GM10266 (cell line): Measurements from ENCODE around the gene CDKL2.
A peak's percentile ranks its signal among the peaks of the same experiment; 100 is the strongest.

Experiments used
- DNase-seq: peaks from one replicate; pipeline ENCODE4 v3.0.0; 2012; ENCODE audit errors: extremely low spot score
- CTCF ChIP-seq: IDR thresholded peaks from 2 replicates; pipeline ENCODE4 v1.5.1; 2012; ENCODE audit warnings: mild to moderate bottlenecking, low read depth; ENCODE audit not compliant: control insufficient read depth, insufficient read depth; ENCODE audit errors: missing control alignments

The CDKL2 gene

GRCh38 chr4:75557696-75558095, 72.6 kb downstream of the CDKL2 start:
- no peak for TF ChIP-seq CTCF
- no peak for DNase-seq

DNA sequence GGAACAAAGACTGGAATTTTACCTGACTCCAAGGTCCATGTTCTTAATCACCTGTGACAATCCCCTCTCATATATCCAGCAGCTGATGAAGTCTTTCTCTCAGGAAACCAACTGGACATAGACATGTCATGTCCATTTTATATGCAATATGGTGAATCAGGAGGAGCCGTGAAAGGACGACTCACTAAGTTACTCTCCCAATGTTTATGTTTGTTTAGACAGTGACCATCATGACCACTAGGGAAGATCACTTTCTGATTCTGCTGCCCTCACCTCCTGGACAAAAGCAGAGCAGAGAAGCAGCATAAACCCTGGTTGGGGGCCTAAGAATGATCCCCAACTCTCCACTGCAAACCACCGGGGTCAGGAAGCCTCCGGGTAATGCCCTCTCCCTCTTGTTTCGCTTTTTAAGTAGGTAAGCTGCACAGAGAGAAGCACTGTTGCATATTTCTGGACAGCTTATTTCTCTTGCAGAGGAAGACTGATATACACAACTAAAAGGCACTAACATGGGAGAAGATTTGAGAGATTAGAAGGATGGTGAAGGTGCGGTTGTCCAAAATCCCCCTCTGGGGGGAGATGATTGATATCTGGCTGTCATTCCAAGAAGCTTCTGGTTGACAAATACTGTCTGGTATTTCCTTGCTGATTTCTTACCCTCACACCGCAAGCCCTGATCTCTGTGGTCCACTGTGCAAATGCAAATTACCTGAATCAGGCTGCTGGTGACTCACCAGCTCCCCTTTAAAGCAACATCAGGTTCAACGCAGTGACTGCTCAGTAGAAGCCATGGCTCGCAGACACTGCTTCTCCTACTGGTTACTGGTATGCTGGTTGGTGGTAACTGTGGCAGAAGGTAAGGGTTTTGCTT, 74.8 kb downstream of the CDKL2 start, which contains the start of gene ODAPH:
ODAPH (plus strand) TSS at position 773 of the 871 bp plus-strand sequence; CDS start at position 790, 17 bp downstream.
- peak; percentile 10 for DNase-seq
- TF ChIP-seq CTCF, result no peak

DNA sequence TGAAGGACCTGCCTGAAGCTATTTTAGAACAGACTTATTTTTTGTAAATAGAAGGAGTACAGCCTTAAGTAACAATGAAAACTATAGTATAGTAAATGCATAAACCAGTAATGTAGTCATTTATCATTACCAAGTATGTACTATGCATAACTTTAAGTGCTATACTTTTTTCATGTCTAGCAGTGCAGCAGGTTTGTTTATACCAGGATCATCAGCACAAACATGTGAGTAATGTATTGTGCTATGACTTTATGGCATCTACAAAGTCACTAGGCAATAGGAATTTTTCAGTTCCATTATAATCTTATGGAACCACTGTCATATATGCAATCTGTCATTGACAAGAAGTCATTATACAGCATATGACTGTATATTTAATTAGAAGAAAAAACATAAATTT, 77.9 kb downstream of the CDKL2 start:
- TF ChIP-seq CTCF, result no peak
- DNase-seq, result no peak

DNA sequence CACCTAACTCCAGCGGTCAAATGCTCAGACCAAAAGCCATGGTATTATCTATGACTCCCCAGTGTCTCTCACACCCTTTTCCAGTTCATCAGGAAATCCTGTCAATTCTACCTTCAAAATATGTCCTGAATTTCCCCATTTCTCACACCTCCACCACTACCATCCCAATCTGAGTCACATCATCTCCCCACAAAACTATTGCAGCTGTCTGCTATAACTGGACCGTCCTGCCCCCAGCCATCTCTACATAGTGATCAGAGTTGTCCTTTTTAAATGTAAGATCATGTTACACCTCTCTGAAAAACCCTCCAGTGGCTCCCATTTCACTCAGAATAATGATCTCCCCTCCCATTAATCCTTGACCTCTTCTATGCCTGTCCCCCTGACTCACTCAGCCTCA, 81.3 kb downstream of the CDKL2 start:
- DNase-seq, result no peak
- no peak for TF ChIP-seq CTCF

GRCh38 chr4:75547647-75548387, 82.5 kb downstream of the CDKL2 start:
- no peak for TF ChIP-seq CTCF

GRCh38 chr4:75545526-75545925, 84.8 kb downstream of the CDKL2 start:
- no peak for DNase-seq
- no peak for TF ChIP-seq CTCF

More at GRCh38 chr4:75547647-75548387, 82.5 kb downstream of the CDKL2 start:
- no peak for DNase-seq
